Effector memory CD8-positive, alpha-beta T cell (primary cell): ENCODE measurements around the gene SUPT4H1.

Experiments used
- ATAC-seq: fragments of 150-1000 bp; cut with Tn5 transposase; replicated peaks from 2 replicates; pipeline ENCODE4 v1.10.0; 2021; ENCODE audit warnings: mild to moderate bottlenecking, moderate library complexity
- DNase-seq, 3 experiments: peaks; one replicate each; pipeline ENCODE4 v3.0.0; 2021
- H3K27ac Mint-ChIP-seq, 2 donors: one replicate each; pipeline ENCODE4 v1.8.0; 2022; ENCODE audit warnings: mild to moderate bottlenecking in 2 of 2, mixed read lengths in 2 of 2, moderate library complexity in 2 of 2
- H3K27me3 Mint-ChIP-seq, 2 donors: one replicate each; pipeline ENCODE4 v1.8.0; 2022; ENCODE audit warnings: mixed read lengths in 2 of 2
- H3K36me3 Mint-ChIP-seq: one replicate; pipeline ENCODE4 v1.8.0; 2022; ENCODE audit warnings: mild to moderate bottlenecking, moderate library complexity, mixed read lengths; ENCODE audit not compliant: insufficient read depth
- H3K4me1 Mint-ChIP-seq, 2 donors: one replicate each; pipeline ENCODE4 v1.8.0; 2022; ENCODE audit warnings: low read depth in 2 of 2, mixed read lengths in 2 of 2
- H3K4me3 Mint-ChIP-seq, 2 donors: one replicate each; pipeline ENCODE4 v1.8.0; 2022; ENCODE audit warnings: mild to moderate bottlenecking in 2 of 2, mixed read lengths in 2 of 2, moderate library complexity in 2 of 2
- H3K9me3 Mint-ChIP-seq, 2 donors: one replicate each; pipeline ENCODE4 v1.8.0; 2022; ENCODE audit warnings: mixed read lengths in 2 of 2

The SUPT4H1 gene

GRCh38 chr17:58324056-58324408 lies 28.0 kb downstream of the SUPT4H1 start:
- peak overlapping the region in 1 of 2 donors; percentile 62 for H3K27ac Mint-ChIP-seq
- ATAC-seq (no peak), DNase-seq (no peak)
- no peak overlapping the region for H3K4me3 Mint-ChIP-seq
- H3K27me3 Mint-ChIP-seq = no peaks in the 10 kb centered on the region
- peaks cover 37% of the 10 kb centered on the region for H3K36me3 Mint-ChIP-seq
- peaks cover 41 to 44% of the 10 kb centered on the region in 2 donors for H3K4me1 Mint-ChIP-seq
- H3K9me3 Mint-ChIP-seq = no peaks in the 10 kb centered on the region

GRCh38 chr17:58323366-58324055 lies 28.5 kb downstream of the SUPT4H1 start:
- peak overlapping the region in 1 of 2 donors; percentile 62 for H3K27ac Mint-ChIP-seq
- H3K36me3 Mint-ChIP-seq = peaks cover 31% of the 10 kb centered on the region
- H3K27me3 Mint-ChIP-seq = no peaks in the 10 kb centered on the region
- peaks cover 37 to 39% of the 10 kb centered on the region in 2 donors for H3K4me1 Mint-ChIP-seq
- DNase-seq (no peak), ATAC-seq (no peak)
- no peaks in the 10 kb centered on the region for H3K9me3 Mint-ChIP-seq
- H3K4me3 Mint-ChIP-seq = no peak overlapping the region

- H3K36me3 Mint-ChIP-seq = peaks cover 28% of the 10 kb centered on the region
- peak overlapping the region; percentile 62 to 67 for H3K27ac Mint-ChIP-seq
- ATAC-seq = no peak
- no peaks in the 10 kb centered on the region for H3K27me3 Mint-ChIP-seq
- no peak for DNase-seq
- H3K9me3 Mint-ChIP-seq = no peaks in the 10 kb centered on the region
- H3K4me3 Mint-ChIP-seq = no peak overlapping the region
- peaks cover 36 to 37% of the 10 kb centered on the region in 2 donors for H3K4me1 Mint-ChIP-seq
Observed at GRCh38 chr17:58322581-58323185, 29.3 kb downstream of the SUPT4H1 start.

GRCh38 chr17:58321571-58322525 lies 30.2 kb downstream of the SUPT4H1 start:
- H3K4me1 Mint-ChIP-seq = peaks cover 34% of the 10 kb centered on the region in 2 donors

GRCh38 chr17:58320570-58321323 lies 31.3 kb downstream of the SUPT4H1 start:
- no peak overlapping the region for H3K4me3 Mint-ChIP-seq
- peak overlapping the region; percentile 49 to 84 for H3K27ac Mint-ChIP-seq
- no peaks in the 10 kb centered on the region for H3K9me3 Mint-ChIP-seq
- peaks cover 21% of the 10 kb centered on the region for H3K36me3 Mint-ChIP-seq
- DNase-seq = no peak
- H3K4me1 Mint-ChIP-seq = peaks cover 23 to 24% of the 10 kb centered on the region in 2 donors
- ATAC-seq = no peak
- no peaks in the 10 kb centered on the region for H3K27me3 Mint-ChIP-seq

More at GRCh38 chr17:58321571-58322525, 30.2 kb downstream of the SUPT4H1 start:
- Mint-ChIP-seq H3K36me3 (peaks cover 21% of the 10 kb centered on the region), H3K4me3 (no peak overlapping the region), H3K27me3 (no peaks in the 10 kb centered on the region), H3K9me3 (no peaks in the 10 kb centered on the region), H3K27ac (peak overlapping the region; percentile 49 to 67)
- ATAC-seq = no peak
- DNase-seq = no peak

DNA sequence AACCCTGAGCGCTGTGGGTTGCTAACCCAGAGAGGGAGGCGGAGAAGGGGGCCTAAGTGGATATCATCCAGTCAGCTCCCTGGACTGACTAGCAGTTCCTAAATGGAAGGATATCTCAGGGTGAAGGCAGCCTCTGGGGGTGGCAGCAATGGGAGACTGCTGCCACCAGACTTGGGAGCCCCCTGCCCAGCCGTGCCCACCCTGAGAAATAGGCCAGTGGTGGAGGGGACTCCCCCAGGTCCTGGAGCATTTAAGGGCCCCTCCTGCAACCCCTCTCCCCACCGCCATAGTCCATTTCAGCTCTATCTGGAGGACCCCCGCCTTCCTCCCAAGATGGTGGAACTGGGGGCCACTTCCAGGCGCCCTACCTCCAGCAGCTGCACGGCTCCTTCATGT lies 31.8 kb downstream of the SUPT4H1 start:
- ATAC-seq (no peak), DNase-seq (no peak)
- H3K27ac Mint-ChIP-seq = peak overlapping the region; percentile 66 to 84
- H3K36me3 Mint-ChIP-seq = peaks cover 23% of the 10 kb centered on the region
- no peak overlapping the region for H3K4me3 Mint-ChIP-seq
- H3K27me3 Mint-ChIP-seq = no peaks in the 10 kb centered on the region
- peaks cover 18 to 20% of the 10 kb centered on the region in 2 donors for H3K4me1 Mint-ChIP-seq
- no peaks in the 10 kb centered on the region for H3K9me3 Mint-ChIP-seq

DNA sequence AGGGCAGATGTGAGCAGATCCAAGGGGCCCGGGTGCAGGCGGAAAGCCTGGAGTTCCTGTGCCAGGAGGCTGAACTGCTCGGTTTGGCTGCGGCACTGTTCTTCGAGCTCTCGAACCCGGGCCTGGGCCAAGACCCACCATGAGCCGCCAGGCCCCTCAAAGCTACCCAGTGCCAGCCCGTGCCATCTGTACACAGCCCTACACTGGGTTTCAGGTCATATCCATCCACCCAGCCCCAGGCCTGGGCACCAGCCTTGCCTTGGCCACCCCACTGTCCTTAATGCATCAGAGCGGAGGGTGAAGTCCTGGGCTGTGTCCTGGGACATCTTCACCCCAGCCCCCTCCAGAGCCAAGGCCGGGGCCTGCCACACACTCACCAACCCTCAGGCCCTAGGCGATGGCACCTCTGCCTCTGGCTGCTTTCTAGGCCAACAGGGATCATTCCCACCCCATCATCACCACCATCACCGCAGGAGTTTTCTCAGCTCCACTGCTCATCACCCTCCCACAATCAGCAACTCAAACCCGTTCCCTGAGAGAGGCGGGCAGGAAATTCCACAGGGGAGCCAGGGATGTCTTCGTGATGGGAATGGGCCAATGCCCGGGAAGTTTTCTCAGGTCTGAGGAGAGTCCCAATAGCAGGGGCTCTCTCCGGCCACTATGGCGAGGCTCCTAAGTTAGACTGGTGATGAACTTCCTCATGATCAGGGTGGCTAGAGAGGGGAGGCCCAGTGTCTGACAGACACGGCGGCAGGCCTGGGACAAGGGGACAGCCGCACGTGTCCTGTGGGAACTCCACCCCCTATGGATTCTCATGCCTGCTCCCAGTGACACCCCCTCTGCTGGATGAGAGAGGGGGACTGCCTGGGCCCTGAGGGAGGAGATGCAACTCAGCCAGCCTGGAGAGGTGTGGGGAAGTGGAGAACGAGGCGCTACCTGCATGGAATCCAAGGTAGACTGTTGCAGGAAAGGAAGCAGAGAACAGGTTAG lies 32.5 kb downstream of the SUPT4H1 start:
- Mint-ChIP-seq H3K36me3 (peaks cover 24% of the 10 kb centered on the region), H3K27ac (peak overlapping the region; percentile 66 to 84), H3K9me3 (no peaks in the 10 kb centered on the region), H3K4me3 (no peak overlapping the region), H3K27me3 (no peaks in the 10 kb centered on the region), H3K4me1 (peaks cover 17 to 19% of the 10 kb centered on the region in 2 donors)
- DNase-seq (no peak), ATAC-seq (no peak)

GRCh38 chr17:58318627-58319172 lies 33.3 kb downstream of the SUPT4H1 start:
- Mint-ChIP-seq H3K36me3 (peaks cover 26% of the 10 kb centered on the region), H3K4me1 (peaks cover 17 to 18% of the 10 kb centered on the region in 2 donors), H3K27ac (peak overlapping the region; percentile 66 to 84), H3K9me3 (no peaks in the 10 kb centered on the region), H3K4me3 (no peak overlapping the region), H3K27me3 (no peaks in the 10 kb centered on the region)
- DNase-seq (no peak), ATAC-seq (no peak)

GRCh38 chr17:58318065-58318481 lies 33.9 kb downstream of the SUPT4H1 start:
- H3K36me3 Mint-ChIP-seq = peaks cover 24% of the 10 kb centered on the region
- H3K9me3 Mint-ChIP-seq = no peaks in the 10 kb centered on the region
- H3K4me1 Mint-ChIP-seq = peaks cover 15 to 20% of the 10 kb centered on the region in 2 donors
- no peak for DNase-seq
- no peak for ATAC-seq
- peak overlapping the region; percentile 66 to 84 for H3K27ac Mint-ChIP-seq
- no peaks in the 10 kb centered on the region for H3K27me3 Mint-ChIP-seq
- peak overlapping the region in 1 of 2 donors; percentile 28 for H3K4me3 Mint-ChIP-seq

DNA sequence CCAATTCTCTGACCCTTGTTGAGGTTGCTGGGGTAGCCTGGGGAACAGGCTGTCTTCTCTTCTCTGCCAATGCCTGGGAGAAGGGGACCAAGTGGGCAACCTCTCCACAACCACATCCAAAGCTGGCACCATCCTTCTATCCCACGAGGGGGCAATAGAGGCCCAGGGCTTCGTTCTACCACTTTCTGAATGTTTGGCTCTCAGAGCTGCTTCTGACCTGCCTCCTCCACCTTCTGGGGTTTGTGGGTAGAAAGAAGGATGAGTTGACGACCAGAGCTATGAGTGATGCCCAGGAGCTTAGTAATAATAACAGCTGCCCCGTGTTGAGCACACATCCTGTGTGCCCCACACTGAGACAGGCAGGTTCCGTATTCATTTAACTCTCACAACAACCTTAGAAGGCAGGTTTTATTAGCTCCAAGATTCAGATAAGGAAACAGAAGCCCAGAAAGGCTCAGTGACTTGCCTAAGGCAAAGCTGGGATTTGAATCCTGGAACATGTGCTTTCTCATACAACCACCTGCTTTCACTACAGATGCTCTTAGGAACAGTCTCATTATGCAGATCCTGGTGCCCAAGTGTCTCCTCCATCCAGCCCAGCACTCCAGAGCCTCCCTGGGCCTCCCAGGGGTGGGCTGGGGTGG lies 34.5 kb downstream of the SUPT4H1 start:
- Mint-ChIP-seq H3K4me1 (peaks cover 15 to 18% of the 10 kb centered on the region in 2 donors), H3K4me3 (peak overlapping the region; percentile 3 to 28)

GRCh38 chr17:58316260-58316960 lies 35.6 kb downstream of the SUPT4H1 start:
- peaks cover 12 to 13% of the 10 kb centered on the region in 2 donors for H3K4me1 Mint-ChIP-seq
- H3K4me3 Mint-ChIP-seq = no peak overlapping the region
- no peaks in the 10 kb centered on the region for H3K9me3 Mint-ChIP-seq
- H3K27ac Mint-ChIP-seq = peak overlapping the region in 1 of 2 donors; percentile 66
- DNase-seq (peak in 1 of 3 experiments; percentile 0), ATAC-seq (no peak)
- H3K36me3 Mint-ChIP-seq = peaks cover 27% of the 10 kb centered on the region
- H3K27me3 Mint-ChIP-seq = no peaks in the 10 kb centered on the region

More for the DNA sequence above, 34.5 kb downstream of the SUPT4H1 start:
- peak overlapping the region; percentile 66 to 84 for H3K27ac Mint-ChIP-seq
- DNase-seq = peak; percentile 71 to 77 (median 74)
- H3K27me3 Mint-ChIP-seq = no peaks in the 10 kb centered on the region
- peaks cover 27% of the 10 kb centered on the region for H3K36me3 Mint-ChIP-seq
- ATAC-seq = peak; percentile 98
- no peaks in the 10 kb centered on the region for H3K9me3 Mint-ChIP-seq
